Activated effector memory CD4-positive, alpha-beta T cell treated with anti-CD3 and anti-CD28 coated beads, Interleukin-2, amount 50 U/mL, for 16 hours (primary cell): ENCODE data around the gene EZR.

Experiments used
- DNase-seq: peaks from one replicate; pipeline ENCODE4 v3.0.0-alpha.2; 2020

The EZR gene

DNA sequence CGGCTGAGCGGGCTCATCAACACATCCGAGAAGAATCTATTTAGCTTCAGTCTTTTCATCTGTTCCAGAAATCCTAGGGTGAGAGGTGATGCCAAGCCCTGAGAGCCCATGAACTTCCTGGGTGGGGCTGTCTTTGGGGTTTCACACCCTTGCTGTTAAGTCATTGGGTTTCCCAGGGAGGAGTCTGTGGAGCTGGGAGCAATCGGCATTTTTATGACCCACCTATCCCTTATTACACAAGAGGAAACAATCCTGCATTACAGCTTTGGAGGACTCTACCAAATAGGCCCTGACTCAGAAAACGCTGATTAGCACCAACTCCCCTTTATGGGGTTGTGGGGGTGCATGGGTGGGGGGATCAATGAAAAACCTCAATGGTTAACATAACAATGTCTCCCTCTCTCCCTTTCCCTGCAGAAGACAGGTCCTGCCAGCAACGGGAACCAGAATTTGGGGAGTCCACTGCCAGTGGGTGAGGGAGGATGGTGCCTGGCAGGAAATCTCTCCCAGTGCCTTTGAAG is 46.3 kb downstream of the EZR start:
- peak; percentile 62 for DNase-seq

DNA sequence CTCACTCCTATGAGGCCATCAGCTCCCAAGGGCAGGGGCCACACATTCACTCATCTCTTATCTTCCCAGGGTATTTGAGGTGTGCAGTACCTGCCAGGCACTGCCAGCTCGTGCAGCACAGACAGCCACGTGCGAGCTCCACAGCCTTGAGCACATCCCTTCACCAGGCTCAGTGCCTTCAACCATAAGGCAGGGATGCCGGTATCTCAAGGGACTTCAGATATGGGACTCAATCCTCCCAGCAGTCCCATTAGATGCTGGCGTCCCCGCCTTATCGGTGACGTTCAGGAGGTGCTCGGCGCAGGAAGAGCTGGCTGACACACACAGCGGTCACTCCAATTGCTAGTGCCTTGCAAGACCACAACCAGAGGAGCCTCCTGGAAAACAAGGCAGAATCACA is 47.0 kb downstream of the EZR start:
- DNase-seq: peak; percentile 62

DNA sequence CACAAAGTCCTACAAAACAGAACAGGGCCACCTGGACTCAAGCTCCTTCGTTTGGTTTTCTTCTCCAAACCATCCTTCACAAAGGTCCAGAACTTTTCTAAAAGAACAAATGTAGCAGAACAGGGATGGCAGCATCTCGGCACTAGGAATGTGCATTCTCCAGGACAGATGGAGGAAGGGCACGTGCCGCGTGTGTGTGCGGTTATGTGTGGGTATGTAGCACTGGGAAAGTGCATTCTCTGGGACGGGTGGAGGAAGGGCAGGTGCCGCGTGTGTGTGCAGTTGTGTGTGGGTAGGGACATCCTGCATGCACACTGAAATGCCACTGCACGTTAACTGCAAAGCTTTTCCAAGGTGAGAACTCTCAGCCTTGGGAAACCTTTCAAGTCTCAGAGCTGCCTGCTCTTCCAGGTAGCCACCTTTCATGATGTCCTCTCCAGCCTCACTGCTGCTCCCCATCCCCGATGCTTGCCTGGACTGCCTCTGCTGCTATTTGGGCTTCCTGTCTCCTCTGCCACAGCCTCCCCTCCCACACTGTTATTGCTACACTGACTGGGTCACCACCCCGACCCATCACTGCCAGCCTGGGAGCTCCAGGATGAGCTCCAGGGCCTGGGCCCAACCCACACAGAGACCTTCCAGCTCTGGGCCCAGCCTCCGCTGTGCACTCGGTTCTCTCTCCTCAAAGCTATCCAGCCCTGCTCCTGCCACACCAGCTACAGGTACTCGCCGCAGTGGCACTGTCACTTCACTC is 47.6 kb downstream of the EZR start:
- peak; percentile 59 for DNase-seq

DNA sequence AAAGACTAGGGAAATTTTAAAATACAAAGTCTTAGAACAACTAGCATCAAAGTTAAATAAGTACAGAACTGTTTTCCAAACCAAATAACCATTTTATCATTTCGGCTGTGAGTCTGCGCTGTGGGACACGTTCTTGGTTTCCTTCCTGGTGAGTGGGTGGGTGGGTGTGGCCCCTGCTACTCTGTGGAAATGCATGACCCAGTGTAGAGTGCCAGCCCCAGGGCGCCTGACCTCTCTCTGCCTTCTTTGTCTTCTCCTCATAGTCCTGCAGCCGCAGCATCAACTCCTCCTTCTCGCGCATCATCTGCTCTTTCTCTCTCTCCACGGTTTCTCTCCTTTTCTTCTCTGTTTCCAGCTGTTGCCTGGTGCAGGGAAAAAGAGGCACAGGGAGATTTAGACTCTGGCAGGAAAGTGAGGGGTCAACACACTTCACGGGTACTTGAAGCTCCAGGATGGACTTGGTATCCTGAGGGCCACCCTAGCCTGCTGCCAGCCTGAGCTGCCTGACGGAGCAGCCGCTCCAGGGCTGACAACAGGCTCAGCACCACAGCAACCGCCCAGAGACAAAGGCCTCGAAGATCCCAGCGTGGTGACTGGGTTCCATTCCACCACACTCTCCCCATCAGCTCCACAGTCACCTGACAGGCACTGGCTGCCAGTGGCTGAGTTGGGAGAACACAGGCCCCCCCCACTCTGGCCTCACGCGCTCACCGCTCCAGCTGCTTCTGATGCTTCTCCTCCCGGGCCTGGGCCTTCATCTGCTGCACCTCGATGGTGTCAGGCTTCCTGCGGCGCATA is 48.4 kb downstream of the EZR start:
- peak; percentile 62 for DNase-seq

DNA sequence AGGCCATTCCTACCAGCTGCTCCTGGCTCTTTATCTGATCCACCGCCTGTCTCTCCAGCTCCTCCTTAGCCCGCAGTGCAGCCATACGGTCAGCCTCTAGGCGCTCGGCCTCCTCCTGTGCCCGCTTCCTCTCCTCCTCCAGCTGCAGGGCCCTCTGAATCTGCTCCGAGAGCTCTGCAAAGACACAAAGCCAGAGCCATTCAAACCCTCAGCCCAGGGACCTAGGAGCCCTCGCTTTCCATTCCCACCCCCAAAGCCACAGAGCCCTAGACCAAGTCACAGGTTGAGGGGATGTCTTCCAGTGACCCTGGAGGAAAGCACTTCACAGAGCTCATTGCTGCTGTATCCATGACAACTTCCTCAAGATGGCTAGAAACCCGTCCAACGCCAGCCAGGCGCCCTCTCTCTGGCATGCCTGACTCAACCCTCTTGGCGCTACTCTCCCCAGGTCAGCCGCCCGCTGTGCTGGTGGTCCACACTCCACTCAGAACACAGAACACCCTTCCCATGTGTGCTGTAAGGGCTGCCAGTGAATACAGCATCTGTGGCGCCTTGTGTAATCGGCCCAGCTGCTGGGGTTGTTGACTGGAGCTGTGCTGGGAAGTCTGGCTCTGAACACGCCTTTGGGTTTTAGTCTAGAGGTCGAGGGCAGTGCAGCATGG is 49.3 kb downstream of the EZR start:
- DNase-seq: no peak

DNA sequence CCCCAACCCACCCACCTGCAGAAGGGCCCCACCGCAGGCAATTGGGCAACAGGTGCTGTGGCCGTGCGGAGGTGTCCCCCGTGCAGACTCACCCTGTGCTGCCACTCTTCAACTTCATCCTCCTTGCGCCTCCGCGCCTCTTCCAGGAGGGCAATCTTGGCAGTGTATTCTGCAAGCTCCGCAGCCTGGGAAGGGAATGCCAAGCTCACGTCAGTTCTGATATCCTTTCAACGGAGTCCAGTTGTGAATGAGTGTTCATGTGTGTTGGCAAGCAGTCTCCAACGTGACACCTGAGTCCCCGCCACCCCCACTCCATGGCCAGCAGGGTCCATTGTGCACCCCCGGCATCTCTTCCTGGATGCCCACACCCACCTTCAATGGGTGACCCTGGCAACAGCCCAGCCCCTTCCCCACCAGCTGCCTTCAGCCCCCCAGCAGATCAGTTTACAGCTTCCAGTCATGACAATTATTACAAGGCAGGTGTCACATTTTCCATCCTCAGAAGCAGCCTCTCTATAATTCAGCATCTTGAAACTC is 49.9 kb downstream of the EZR start:
- DNase-seq: no peak

DNA sequence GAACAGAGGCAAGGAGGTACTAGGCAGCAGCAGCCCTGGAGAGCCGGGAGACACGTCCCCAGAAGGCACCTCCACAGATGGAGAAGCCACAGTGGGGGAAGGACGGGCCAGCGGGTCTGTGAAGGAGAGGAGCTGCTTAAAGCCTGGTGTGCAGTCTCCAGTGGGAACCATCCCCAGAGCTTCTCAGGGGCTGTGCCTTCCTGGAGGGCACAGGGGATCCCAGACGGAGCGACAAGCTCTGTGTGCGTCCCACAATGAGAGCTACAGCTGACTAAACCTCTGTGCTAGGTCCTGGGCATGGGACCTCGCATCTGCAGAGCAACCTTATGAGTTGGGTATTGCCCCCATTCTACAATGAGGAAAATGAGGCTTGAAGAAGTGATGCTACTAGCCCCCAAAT is 50.7 kb downstream of the EZR start:
- no peak for DNase-seq

DNA sequence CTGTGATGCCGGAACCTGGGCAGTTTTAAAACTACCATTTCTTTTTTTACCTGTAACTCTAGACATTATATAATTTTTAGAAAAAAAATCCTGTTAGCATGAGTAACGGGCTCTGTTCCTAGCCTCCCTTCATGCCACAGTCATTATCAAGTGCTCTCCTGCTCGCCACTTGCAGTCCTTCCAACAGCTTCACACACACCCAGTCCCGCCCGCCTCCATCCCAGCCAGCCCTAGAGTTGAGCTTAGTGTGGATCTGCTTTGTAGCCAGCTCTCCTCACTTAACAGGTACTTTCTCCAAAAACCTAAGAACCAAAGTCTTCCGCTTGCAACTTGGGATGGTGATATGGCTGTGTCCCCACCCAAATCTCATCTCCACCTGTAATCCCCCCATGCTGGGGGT is 51.5 kb downstream of the EZR start:
- no peak for DNase-seq

DNA sequence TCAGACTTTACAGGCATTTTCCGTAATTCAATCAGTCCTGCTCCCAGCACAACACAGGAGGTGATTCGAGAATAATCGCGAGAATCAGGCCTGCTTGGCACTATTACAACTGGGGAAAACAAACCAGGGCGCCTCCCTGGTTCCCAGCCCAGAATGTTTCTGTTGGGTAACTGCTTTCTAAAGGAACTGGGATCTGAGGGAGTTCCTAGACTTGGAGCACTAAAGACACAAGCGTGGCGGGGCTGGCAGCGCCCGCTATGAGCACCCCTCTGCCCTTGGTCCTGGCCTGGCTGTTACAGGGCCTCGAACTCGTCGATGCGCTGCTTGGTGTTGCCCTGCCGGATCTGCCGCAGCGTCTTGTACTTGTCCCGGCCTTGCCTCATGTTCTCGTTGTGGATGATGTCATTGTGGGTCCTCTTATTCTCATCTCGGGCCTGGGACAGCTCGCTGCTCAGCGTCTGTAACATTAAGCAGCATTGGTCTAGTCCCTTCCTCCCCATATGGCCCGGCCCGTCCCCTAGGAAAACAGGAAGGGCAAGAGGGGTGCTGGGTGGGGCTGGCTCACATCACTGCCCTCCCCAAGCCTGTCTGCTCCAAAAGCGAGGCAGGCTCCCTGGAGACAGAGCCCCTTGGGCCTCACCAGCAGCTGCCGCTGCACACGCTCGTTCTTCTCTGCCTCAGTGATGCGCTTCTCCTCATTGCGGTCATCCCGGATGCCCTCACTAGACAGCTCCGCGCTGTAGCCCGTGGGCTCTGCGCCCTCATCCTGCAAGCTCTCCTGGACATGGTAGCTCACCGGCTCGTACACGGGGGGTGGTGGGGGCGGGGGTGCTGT is 52.3 kb downstream of the EZR start:
- peak; percentile 60 for DNase-seq

DNA sequence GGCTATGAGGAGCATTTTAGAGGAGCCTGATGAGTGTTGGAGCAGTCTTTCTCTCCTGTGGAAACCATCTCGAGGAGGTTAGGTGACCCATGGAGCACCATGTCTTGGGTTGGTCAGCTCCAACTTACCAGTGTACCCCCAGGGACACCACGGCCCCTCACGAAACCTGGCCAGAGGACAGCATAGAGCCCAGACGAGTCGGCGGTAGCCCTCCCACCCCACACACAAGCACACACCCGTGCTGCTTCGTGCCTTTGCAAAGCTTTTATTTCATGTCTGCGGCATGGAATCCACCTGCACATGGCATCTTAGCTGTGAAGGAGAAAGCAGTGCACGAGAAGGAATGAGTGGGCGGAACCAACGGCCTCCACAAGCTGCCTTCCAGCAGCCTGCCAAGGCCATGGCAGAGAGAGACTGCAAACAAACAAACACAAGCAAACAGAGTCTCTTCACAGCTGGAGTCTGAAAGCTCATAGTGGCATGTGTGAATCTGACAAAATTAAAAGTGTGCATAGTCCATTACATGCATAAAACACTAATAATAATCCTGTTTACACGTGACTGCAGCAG is 53.6 kb downstream of the EZR start:
- no peak for DNase-seq

DNA sequence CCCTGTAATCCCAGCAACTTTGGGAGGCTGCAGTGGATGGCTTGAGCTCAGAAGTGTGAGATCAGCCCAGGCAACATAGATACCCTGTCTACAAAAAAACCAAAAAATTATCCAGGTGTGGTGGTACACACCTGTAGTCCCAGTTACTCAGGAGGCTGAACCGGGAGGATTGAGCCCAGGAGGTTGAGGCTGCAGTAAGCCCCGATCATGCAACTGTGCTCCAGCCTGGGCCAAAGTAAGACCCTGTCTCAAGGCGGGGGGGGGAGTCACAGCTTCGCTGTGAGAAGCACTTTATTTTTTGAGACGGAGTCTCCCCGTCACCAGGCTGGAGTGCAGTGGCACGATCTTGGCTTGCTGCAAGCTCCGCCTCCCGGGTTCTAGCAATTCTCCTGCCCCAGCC is 54.2 kb downstream of the EZR start:
- DNase-seq: no peak

DNA sequence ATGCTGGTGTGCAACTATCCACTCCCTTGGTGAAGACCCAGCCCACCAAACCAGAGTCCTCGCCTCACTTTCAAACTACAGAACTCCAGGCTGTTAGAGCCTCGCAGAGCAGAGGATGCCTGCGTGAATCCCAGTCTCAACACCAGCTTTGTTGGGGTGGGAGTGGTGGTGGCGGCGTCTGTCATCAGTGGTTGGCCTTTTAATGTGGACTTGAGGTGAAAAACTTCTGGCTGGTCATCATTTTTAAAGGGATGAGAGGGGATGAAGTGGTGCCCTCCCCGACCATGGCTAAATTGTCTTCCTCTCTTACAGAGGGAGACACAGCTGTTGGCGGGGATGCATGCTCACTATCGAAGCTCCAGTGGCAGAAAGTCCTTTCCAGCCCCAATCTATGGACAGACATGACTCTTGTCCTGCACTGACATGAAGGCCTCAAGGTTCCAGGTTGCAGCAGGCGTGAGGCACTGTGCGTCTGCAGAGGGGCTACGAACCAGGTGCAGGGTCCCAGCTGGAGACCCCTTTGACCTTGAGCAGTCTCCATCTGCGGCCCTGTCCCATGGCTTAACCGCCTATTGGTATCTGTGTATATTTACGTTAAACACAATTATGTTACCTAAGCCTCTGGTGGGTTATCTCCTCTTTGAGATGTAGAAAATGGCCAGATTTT is 54.9 kb downstream of the EZR start:
- DNase-seq: no peak

DNA sequence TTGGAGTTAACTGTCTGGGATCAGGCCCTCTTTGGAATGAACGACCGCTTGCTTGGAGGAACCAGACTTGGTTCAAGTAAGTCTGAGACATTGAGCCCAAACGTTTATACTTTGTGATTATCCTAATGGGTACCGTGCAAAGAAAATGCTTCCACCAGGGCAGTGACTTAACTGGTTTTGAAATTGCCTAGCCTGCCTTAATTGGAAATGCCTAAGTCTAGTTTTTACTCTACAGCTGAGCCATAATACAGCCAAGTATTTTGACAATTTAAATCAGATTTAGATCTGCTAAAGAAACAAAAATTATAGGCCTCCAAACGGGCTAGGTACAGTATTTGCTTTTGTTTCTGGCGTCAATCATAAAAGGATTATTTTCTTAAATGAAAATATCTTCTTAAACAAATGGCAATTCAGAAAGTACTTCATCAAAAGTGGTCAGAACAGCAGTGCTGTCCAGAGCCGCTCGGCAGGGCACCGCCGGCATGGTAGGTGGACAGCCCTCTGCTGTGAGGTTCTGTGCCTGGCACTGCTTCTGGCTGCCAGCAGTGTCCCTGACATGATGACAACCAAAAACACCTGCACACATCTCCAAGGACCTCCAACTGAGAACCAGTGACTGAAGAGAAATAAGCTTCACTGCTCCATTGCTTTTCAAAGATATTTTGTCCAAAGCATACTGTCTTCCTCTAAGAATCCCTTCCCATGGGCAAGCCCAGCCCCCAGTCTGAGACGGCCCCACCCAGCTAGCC is 55.6 kb downstream of the EZR start:
- no peak for DNase-seq

DNA sequence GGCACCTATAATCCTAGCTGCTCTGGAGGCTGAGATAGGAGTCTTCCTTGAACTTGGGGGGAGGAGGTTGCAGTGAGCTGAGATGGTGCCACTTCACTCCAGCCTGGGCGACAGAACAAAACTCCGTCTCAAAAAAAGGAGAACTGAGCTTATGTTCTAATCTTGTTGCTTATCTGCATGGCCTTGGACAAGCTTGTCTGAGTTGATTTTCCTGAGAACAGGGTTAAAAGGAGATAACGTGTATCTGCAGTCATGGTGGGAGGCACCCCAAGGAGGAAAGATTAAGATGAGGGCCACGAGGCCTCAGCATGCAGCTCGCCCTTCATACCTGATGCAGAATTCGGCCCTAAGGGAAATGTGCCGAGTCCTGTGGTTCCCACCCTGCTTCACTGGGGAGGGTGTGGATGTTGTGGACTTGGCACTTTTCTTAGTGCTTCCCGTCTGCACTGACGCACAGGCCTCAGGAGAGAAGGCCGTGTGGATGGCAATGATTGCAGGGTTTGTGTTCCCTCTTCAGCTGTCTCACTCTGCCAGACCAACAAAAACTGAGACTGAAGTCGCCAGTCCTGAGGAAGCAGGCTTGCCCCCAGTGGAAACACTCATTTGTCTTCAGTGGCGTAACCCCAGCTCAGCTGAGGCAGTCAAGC is 56.3 kb downstream of the EZR start:
- no peak for DNase-seq

DNA sequence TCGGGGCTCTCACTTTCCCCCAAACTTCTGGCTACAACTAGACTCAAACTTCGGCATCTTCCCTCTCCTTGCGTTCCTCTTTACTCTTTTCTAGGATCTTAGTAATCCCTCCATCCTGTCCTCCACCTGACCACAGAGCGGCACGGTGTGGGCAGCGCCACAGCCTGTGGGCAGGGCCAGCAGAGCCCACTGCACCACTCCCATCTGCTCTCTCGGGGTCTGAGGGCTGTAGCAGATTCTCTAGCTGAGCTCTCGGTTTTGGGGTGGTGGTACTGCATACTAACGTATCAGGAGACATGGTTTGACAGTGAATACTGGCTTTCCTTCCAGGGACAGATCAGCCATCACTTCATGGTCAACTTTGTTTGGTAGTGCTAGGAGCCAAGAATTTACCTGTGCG is 57.4 kb downstream of the EZR start:
- no peak for DNase-seq

DNA sequence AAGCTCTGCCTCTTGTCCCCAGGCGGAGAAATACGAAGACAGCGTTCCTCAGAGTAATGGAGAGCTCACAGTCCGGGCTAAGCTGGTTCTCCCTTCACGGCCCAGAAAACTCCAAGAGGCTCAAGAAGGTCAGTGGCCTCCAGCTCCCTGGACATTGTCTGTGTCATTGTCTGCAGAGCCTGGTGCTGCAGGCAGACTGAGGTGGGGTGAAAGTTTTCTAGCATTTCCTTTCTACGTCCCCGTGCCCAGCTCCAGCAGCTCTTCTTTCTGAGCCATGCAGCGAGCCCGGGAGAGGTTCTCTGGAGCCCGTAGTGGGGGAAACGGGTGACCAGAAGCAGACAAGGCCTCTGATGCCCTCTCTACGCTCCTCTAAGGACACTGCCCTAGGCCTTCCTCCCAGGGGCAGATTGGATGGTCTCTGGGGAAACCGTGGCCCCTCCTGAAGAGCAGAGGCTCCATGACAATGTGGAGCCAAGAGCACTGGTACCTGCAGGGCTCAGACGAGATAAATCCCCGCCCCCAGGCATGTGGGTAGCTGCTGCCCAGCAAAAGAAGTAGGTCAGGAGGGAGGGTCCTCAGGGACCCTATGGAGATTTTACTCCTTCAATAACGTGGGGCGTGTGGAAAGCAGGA is 58.4 kb downstream of the EZR start:
- DNase-seq: no peak

DNA sequence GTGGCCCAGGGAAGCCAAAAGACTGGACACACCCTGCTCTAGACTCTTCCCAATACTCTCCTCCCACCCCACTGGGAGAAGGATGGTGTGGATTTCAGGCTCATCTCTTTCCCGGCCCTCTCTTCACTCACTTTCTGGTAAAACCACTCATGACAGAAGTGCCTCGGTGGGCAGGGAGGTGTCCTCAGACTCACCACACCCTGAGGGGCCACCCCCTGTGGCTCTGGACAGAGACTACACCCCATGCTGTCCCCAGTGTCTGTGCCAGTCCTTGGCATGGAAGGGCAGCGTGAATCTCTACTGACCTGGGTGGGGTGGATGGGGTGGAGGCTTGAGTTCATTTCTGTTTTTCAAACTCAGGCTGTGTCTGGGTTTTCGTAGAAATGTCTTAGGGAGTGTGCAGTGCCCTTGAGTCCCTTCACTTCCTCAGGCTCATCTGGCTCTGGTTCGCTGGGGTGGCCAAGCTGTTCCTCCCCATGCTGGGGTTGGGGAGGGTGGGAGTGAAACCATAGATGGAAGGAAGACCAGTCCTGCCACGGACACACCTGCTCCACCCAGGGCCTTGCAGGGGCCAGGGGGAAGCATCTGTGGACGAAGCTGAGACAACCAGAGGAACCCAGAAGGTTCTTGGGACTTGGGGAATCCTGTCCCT is 59.1 kb downstream of the EZR start:
- DNase-seq: no peak

DNA sequence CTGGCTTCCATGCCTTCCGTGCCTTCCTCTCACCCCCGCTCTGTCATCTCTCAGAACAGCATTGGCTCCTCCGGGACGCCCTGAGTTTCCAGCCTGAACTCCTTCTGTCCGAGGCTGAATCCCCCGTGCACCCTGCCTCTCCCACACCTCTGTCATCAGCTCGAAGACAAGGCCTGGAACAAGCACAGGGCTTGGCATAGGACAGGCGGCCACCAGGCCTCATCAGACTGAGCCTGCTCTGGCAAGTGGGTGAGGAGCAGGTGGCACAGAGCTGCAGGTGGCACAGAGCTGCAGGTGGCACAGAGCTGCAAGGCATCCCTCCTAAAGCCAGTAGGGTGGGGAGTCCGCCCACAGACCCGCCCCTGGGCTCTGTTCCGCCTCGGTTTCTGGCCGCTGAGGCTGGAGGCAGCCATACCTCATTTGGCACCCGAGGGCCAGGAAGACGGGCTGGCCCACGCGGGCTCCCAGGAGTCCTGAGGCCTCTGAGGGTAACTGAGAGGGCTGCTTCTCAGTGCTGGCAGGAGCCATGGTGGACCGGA is 60.2 kb downstream of the EZR start:
- DNase-seq: no peak

DNA sequence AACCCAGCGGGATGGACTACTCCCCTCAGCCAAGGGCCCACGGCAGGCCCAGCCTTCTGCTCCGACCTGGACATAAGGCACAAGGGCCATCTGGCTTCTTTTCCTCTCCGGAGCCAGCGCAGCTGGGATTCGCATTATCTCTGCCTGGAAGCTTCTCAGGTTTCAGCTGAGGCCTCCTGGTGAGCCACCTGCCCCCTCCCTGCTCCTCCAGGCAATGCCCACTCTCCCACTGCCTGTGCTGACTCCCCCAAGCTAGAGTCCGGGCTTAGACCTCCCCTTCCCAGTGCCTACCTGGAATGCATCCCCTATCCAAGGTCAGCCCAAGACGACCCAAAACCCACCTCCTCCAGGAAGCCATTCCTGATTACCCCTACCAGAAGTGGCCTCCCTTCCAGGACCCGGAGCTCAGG is 60.7 kb downstream of the EZR start:
- no peak for DNase-seq
